DMS153 treated with DMSO at 0.1 percent for 48 hours (cell line): ENCODE measurements around the gene IQGAP1.
A peak's percentile ranks its signal among the peaks of the same experiment; 100 is the strongest.

Experiments used
- DNase-seq: peaks from one replicate; lab custom pipeline; 2025; ENCODE audit not compliant: unreplicated experiment; lab: John Stamatoyannopoulos, UW

Gene IQGAP1

DNA sequence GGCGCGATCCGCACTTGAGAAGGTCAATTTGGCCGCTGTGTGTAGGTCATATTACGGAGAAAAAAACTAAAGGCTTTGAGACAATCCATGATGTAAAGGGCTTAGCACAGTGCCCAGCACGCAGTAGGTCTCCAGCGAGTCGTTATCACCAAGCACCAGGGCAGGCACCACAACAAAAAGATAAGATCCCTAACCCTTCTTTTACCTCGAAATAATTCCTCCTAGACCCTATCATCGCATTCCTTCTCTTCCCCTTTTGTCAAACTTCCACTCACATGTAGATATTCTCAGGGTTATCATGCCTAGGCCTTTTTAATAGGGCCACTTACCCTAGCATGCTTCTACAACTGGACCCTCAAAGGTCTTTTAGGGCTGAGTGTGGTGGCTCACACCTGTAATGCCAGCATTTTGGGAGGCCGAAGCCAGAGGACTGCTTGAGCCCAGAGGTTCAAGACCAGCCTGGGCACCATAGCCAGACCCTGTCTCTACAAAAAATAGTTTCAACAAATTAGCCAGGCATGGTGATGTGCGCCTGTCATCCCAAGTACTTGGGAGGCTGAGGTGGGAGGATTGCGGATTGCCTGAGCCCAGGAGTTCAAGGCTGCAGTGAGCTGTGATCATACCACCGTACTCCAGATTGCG is 22.5 kb upstream of the IQGAP1 start:
- DNase-seq = no peak

DNA sequence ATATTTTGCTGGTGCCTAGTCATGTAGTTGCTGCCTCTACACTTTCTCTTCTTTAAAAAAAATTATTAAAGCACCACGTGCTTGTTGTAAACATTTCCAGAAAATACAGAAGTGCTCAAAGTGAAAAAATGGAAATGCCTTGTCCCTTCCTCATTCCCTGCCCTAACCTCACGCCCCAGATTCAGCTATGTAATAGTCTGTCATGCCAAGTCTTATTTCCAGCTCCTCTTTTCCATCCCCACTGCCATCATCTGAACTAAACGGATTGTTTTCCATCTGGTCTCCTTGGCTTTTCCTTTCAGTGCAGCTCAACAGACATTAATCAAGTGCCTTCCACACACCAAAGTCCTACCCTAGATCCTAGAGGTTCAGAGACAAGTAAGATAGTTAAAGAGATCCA is 20.5 kb upstream of the IQGAP1 start:
- DNase-seq = no peak

DNA sequence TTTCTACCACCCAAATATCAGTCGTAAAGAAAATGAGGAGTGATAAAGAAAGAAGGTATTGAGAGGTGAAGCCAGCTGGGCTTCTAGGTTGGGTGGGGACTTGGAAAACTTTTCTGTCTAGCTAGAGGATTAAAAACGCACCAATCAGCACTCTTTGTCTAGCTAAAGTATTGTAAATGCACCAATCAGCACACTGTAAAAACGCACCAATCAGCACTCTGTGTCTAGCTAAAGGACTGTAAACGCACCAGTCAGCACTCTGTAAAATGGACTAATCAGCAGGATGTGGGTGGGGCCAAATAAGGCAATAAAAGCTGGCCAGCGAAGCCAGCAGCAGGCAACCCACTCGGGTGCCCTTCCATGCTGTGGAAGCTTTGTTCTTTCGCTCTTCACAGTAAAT is 13.0 kb upstream of the IQGAP1 start:
- DNase-seq = no peak

DNA sequence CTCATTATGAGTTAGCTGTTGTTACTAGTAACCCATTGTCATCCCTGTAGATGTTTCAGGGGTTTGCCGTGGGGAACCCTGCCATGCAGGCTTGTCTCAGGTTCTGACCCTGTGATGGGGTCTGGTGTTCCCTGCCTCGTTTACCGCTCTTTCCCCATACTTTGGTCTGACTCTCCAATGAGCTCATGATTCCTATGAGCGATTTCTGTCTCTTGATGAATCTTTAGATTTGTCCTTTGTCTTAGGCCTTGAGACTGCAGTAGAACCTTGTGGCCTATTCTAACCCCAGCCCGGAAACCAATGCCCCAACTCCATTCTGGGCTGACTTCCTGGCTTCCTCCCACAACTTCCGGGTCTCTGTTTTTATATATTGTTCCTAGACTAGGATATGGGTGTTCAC is 11.3 kb upstream of the IQGAP1 start:
- no peak for DNase-seq

DNA sequence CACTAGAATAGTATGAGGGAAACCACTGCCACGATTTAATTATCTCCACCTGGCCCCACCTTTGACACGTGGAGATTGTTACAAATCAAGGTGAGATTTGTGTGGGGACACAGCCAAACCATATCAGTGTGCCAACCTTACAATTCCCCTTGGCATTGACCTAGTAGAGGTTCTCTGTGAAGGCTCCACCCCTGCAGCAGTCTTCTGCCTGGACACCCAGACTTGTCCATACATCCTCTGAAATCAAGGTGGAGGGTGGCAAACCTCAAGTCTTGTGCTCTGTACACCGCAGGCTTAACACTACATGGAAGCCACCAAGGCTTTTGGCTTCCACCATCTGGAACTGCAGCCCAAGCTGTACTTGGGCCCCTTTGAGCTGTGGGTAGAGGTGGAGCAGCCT is 8.8 kb upstream of the IQGAP1 start:
- DNase-seq = no peak

DNA sequence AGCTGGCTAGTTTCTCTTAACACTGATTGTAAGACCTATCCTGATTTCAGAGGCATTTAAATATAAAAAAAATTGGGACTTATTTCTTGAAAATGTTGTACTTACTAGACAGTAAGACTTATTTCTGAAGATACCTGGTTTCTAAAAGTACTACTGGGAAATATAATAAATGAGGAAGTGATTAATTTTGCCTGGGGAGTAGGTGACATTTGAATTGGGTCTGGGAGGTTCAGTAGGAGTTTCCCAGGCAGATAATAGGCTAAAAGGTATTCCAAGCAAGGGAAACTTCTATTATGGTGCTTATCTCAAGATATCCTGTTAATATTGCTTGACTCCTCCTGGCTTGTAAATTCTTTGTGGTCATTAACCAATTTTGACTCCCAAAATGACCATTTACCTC is 6.5 kb upstream of the IQGAP1 start:
- no peak for DNase-seq

DNA sequence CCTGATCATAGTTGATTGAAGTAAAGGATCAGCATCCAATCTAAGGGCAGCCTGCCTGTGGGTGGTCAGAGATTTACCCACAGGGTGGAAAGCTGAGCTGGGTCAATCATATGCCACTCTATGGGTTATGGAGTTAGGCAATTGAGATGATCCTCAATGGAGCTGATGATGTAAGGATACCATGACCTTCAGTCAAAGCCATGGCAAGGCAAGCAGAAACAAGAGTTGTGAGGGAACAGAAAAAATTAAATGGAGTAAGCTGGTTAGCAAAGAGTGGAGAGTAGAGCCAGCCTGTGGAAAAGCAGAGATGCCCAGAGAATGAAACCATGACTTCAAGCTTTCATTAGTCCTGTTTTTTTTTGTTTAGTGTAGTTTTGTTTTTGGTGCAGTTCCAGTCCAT is 5.7 kb upstream of the IQGAP1 start:
- no peak for DNase-seq

DNA sequence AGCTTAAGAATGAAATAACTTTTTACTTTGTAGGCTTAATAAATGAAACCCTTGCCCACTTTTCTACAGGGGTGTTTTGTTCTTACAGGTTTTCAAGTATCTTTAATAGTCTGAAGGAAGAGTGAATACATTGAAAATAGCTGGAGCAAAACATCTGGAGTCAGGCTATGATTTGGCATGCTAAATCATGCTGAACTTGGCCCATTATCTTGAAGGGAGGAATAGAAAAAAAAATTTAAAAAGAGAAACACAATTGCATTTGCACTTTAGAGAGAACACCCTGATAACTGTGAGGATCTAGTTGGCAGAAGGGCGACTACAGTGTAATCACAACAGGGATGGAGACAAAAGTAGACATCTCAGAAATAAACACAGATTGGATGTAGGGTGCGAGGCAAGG is 1.8 kb upstream of the IQGAP1 start:
- DNase-seq = no peak

DNA sequence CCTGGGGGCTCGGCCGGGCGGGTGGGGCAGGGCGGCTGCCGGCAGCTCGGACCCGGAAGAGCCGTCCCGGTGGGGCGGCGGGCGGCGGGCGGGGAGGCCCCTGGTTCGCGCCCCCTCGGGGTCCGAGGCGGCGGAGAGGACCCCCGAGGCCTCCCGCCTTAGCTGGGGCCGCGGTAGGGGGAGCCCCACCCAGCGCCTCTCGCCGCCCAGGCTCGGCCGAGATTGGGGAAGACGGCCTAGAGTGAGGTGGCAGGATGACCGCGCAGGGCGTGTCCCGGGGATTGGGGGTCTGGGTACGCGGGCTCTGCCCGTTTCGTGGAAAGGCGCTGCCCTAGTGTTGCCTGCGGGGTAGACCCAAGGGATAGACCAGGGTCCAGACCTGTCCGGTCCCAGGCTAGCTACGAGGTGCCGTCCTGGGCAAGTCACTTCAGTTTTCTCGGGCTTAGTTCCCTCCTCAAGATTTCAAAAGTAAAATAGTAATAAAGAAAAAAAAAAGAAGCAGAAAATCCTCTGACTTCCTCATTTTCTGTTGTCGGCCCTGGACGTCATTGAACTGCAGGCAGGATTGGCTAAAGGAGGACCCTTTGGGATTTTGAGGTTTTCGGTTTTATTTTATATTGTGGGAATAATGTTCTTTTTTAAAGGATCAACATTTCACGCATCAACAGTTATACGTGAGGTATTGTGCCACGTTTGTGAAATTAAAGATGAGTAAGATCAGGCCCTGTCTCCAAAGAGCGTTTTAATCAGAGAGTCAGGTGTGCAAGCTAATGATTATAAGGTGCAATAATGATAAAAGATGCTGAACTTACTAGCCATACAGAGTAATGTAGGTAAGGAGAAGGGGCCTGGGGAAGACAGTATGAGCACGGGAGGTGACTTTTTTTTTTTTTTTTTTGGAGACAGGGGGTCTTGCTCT is 679 bp downstream of the IQGAP1 start:
- DNase-seq = no peak

DNA sequence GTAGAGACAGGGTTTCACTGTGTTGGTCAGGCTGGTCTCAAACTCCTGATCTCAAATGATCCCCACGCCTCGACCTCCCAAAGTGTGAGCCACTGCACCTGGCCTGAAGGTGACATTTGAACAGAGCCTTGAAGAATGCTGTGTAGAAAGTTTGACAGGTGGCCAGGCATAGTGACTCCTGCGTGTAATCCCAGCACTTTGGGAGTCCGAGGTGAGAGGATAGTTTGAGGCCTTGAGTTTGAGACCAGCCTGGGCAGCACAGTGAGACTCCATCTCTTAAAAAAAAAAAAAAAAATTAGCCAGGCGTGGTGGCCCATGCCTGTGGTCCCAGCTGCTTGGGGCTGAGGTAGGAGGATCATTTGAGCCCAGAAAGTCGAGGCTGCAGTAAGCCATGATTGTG is 1.5 kb downstream of the IQGAP1 start:
- DNase-seq = no peak

DNA sequence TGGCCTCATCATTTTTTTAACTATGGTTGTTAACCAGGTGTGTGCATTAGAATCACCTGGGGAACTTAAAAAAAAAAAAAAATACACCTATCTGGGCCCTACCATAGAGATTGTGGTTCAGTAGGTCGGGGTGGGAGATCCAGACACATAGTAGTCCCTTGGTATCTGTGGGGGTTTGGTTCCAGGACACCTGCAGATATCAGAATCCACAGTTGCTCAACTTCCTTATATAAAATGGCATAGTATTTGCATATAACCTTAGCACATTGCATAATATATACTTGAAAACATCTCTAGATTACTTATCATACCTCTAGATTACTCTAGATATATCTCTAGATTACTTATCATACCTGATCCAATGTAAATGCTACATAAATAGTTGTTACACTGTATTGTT is 5.0 kb downstream of the IQGAP1 start:
- no peak for DNase-seq

DNA sequence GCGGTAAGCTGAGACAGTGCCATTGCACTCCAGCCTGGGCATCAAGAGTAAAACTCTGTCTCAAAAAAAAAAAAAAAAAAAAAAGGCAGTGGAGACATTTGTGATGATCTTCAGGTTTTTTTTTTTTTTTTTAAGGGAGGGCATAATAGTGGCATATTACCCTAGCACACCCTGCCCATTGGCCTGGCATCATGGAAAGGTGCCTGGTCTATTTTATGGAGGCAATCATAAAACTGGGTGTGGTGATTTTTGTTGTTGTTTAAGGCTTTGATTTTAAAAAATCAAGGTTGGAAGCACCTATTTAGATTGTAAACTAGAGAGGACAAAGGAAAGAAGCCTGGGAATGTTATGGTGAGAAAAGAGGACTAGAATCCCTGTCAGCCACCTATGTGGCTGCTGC is 6.0 kb downstream of the IQGAP1 start:
- DNase-seq = no peak

DNA sequence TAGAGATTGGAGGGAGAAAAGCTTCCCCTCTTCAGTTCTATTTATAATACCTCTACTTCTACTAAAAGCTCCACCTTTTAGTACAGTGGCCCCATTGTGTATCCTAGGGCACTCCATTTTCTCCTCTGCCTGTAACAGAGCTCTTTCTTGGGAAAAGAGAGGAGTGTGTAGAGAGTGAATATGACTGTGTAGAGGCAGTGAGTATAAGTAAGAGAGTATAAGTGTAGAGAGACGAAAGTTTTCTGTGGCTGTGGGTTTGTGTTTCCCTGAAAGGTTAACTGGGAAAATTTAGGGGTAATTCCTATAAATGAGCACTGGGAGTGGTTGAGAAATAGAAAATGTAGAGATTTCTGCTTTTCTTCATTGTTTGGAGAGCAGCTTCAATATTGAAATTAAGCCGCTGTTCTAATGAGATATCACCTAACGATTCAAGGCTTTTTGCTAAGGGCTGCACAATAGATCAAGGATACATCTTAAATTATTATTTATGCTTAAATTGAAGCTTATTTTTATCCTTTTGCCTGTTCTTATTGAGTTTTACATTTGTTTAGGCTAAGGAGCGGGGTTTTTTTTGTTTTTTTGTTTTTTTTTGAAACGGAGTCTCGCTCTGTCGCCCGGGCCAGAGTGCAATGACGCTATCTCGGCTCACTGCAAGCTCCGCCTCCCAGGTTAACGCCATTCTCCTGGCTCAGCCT is 6.9 kb downstream of the IQGAP1 start:
- DNase-seq = no peak

DNA sequence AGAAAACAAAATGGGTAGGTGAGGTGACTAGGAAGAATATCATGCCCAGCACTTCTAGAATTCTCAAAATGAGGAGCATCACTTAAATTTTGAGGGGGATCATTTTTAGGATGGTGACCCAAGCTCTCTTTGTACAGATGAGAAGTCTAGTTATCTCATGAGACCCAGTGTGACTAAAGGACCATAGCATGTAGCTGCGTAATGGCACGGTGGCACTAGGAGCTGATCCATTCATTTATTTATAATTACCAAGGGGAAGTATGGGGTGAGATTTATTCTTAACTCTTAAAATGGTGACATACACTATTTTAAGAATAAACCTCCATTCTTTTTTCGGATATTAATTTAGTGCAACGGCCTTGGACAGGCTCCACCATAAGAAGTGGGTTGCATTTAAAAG is 8.3 kb downstream of the IQGAP1 start:
- no peak for DNase-seq

DNA sequence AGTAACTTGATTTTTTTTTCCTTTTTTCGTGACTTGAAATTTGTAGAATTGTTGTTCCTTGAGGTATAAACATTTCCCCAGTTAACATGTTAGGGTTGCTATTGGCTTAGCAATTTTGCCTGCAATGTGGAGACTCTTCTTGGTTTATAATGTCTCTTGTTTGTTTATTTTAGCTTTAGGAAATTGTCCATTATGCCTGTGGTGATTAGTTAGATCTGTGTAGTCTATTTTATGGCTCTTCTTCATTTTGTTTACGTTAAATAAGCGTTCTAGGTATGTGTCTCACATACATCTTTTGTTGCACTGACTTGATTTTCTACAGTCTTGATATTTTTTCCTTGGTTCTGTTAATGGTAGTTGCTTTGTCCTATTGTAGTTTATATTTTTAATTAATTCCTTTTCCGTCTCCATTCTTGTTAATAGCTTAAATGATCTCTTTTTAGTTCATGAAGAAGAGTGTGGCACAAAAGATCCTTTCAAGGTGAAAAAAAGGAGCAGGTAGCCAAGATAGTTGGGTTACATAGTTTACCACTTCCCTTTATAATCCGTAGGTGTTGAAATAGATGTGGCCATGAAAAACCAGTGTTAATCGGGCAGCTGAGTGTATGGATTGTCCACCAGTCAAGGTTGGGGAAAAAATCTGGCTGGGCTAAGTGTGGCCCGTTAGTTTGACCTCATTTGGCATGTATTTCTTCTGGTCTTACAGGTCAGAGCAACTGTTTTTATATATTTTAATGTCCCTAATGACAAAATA is 12.1 kb downstream of the IQGAP1 start:
- no peak for DNase-seq

DNA sequence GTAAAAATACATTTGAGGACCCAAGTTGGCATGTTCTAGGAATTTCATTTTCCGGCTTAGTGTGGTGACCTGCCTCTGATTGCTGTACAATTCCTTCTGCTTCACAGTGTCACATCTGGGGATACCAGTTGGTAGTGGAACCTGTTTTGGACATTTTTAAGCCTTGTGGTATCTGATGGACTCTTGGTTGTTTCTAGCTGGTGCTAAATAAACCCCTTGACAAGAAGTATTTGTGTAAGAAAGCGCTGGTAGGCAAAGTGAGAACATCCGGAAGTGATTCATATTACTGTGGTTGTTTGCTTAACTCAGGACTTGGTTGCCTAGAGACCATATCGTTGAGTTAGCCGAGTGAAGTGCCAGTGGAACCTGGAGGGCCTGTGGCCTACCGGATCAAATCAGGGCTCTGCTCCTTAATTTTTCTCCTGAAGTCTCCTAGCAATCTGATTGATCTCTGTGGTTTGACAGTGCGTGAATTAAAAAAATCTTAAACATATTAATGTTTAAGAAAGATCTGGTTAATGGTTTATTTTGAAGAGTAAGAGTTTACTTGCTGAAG is 12.8 kb downstream of the IQGAP1 start:
- DNase-seq = peak; percentile 58

DNA sequence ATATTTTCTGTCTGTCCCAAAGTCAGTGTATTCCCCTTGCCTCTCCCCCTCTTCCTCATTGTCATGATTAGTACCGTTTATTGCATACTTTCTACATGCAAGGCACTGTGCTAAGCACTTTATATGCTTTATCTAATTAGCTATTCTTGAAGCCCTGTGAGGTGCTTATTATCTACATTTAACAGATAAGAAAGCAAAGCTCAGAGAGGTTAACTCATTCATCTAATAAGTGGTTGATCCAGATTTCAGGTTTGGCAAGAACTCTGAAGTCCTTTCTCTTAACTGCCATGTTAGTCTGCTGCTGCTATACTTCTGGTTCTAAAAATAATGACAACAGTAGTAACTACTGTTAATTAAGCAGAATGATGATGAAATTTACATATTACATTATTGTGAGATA is 13.5 kb downstream of the IQGAP1 start:
- DNase-seq = no peak

DNA sequence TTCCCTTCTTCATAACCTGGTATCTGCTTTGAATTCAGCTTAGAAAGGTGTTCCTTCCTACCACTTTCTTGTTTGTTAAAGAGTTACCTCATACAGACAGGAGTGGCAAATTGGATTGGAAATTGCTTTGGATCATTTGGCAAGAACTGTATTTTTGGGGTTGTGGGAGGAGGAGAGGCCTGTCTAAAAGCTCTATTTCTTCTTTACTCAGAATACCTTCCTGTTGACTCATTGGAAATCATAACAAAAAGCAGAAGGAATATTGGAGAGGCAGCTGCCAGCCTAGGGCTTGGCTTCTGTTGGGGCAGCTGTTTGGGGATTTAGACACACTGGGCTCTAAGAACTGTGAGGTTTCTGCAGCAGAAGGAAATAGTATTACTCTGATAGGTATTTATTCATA is 14.2 kb downstream of the IQGAP1 start:
- no peak for DNase-seq

DNA sequence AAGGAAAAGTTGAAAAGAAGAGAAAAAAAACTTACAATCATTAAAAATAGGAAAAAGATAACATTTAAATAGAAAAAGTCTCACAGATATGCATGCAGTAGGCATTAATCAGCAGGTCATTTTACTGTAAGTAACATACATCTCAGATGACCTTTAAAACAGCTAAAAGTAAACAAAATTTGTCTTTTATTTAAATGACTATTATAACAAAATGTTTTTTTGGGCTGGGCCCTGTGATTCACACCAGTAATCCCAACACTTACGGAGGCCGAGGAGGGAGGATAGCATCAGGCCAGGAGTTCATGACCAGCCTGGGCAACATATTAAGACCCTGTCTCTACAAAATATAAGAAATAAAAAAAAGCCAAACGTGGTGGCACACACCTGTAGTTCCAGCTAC is 14.7 kb downstream of the IQGAP1 start:
- DNase-seq = no peak

DNA sequence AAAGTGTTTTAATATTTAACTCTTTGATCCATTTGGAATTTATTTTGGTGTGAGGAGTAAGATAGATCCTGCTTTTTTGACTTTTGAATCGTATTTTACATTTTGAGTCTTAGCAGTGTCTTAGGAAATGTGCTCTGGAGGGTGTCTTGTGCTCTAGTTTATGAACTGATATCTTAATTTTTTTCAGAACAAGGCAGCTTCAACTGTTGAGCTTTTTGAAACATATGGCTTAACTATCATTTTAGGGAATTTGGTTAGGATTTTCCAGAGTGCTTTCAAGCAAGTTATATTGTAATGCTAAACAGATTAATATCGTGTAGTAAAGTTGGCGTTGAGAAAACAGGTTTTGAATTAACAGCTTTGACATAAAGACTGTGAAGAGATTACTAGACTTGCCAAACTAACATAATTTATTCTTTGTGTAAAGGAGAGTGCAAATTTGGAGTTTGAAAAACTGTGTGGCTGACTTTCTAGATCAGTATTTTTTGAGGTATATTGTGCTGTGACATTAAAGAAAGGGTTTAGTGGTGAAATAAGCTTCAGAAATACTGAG is 17.1 kb downstream of the IQGAP1 start:
- no peak for DNase-seq

DNA sequence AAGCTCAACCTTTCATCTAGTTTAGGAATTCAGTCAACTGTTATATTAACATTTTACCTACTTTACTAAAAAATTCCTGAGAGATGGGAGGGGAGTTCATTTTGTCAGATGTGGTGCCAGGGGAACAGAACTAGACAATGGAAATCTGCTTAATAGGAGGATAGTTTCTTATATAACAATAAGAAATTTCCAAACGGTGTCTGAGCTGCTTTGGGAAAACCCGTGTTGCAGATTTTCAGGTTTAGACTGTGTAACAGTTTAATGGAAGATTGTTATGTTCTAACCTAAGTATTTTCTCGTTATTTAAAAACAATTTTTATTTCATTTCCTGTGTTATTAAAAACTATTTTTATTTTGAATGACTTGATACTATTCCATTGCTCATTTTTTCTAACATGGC is 19.3 kb downstream of the IQGAP1 start:
- no peak for DNase-seq
